ENCODE results near the gene VWA8. TPM values are rescaled to one million over a fixed set of nuclear protein-coding genes. Genes with fewer than 3 reads are reported as not detected.

Gene VWA8
- total and polyA plus RNA-seq, 4 donors = 7.1 to 50.3 (median 12.4) TPM

- TF ChIP-seq ZBTB33 (IDR thresholded peaks at IDR 0.05) (no peak), MAX (IDR thresholded peaks at IDR 0.05) (no peak), REST (IDR thresholded peaks at IDR 0.05) (no peak), FOXA2 (IDR thresholded peaks at IDR 0.05) (no peak), NR2F2 (IDR thresholded peaks at IDR 0.05) (no peak), RAD21 (IDR thresholded peaks at IDR 0.05) (no peak), RXRA (IDR thresholded peaks at IDR 0.05) (no peak)
- Histone ChIP-seq H3K4me3 (ENCODE audit: low read depth in 1 of 3, low read length in 3 of 3) (no peak overlapping the region), H3K9ac (ENCODE audit: low read depth in 1 of 2, low read length in 2 of 2) (no peak overlapping the region), H3K9me3 (ENCODE audit: control insufficient read depth in 4 of 4, low read length in 3 of 4) (no peaks in the 10 kb centered on the region), H3K27ac (ENCODE audit: low read depth in 1 of 2, low read length in 2 of 2) (no peak overlapping the region), H3K4me1 (ENCODE audit: control insufficient read depth in 4 of 4, insufficient read depth in 4 of 4, low read length in 3 of 4) (no peaks in the 10 kb centered on the region), H3K27me3 (ENCODE audit: control insufficient read depth in 4 of 4, insufficient read depth in 4 of 4, low read length in 3 of 4) (no peaks in the 10 kb centered on the region), H3K36me3 (ENCODE audit: control insufficient read depth in 4 of 4, insufficient read depth in 3 of 4, low read depth in 1 of 4, low read length in 3 of 4) (peaks cover 0 to 24% (median 16%) of the 10 kb centered on the region in 4 donors)
- no peak for DNase-seq (ENCODE audit: low spot score)
- WGBS = 92% methylated on average over 3 of the region's 3 CpGs
Measured at GRCh38 chr13:41616151-41616550, 344.8 kb downstream of the VWA8 start.

- Histone ChIP-seq H3K27ac (ENCODE audit: low read depth in 1 of 2, low read length in 2 of 2) (no peak overlapping the region), H3K9me3 (ENCODE audit: control insufficient read depth in 4 of 4, low read length in 3 of 4) (no peaks in the 10 kb centered on the region), H3K36me3 (ENCODE audit: control insufficient read depth in 4 of 4, insufficient read depth in 3 of 4, low read depth in 1 of 4, low read length in 3 of 4) (peaks cover under 1 to 31% (median 22%) of the 10 kb centered on the region in 4 donors), H3K27me3 (ENCODE audit: control insufficient read depth in 4 of 4, insufficient read depth in 4 of 4, low read length in 3 of 4) (no peaks in the 10 kb centered on the region), H3K4me3 (ENCODE audit: low read depth in 1 of 3, low read length in 3 of 3) (no peak overlapping the region), H3K4me1 (ENCODE audit: control insufficient read depth in 4 of 4, insufficient read depth in 4 of 4, low read length in 3 of 4) (no peaks in the 10 kb centered on the region), H3K9ac (ENCODE audit: low read depth in 1 of 2, low read length in 2 of 2) (no peak overlapping the region)
- TF ChIP-seq ATF3 (IDR thresholded peaks at IDR 0.05) (no peak), HNF4A (conservative IDR thresholded peaks at IDR 0.05) (no peak), FOXA2 (IDR thresholded peaks at IDR 0.05) (no peak), RAD21 (IDR thresholded peaks at IDR 0.05) (no peak), JUND (IDR thresholded peaks at IDR 0.05) (no peak), EGR1 (IDR thresholded peaks at IDR 0.05; ENCODE audit: low read depth in 2 of 2) (no peak), HNF4G (IDR thresholded peaks at IDR 0.05) (no peak), YY1 (IDR thresholded peaks at IDR 0.05) (no peak), NR2F2 (IDR thresholded peaks at IDR 0.05) (no peak), GABPA (IDR thresholded peaks at IDR 0.05 in 1 of 2, conservative IDR thresholded peaks at IDR 0.05 in 1 of 2) (no peak), MAX (IDR thresholded peaks at IDR 0.05) (no peak), REST (IDR thresholded peaks at IDR 0.05) (no peak), RXRA (IDR thresholded peaks at IDR 0.05) (no peak), ZBTB33 (IDR thresholded peaks at IDR 0.05) (no peak), CTCF (IDR thresholded peaks at IDR 0.05; ENCODE audit: low read depth, low read length, missing input control) (no peak), SP1 (IDR thresholded peaks at IDR 0.05) (no peak), FOXA1 (IDR thresholded peaks at IDR 0.05) (no peak), TAF1 (conservative IDR thresholded peaks at IDR 0.05) (no peak)
- no peak for DNase-seq (ENCODE audit: low spot score)
Measured at GRCh38 chr13:41615528-41615855, 345.4 kb downstream of the VWA8 start.
